Astrocyte (in vitro differentiated cells and primary cell): ENCODE measurements around the gene ACADS.

Source experiments
- CTCF ChIP-seq: IDR thresholded peaks from 2 replicates; pipeline ENCODE4 v1.5.1; 2011; ENCODE audit warnings: low read depth, mild to moderate bottlenecking, inconsistent platforms, low read length, moderate library complexity; ENCODE audit not compliant: insufficient read depth
- EZH2 ChIP-seq: IDR thresholded peaks from 2 replicates; pipeline ENCODE4 v1.6.1; 2012; ENCODE audit warnings: mild to moderate bottlenecking, low read length, inconsistent platforms; ENCODE audit not compliant: insufficient read depth

- TF ChIP-seq CTCF = no peak
- no peak for TF ChIP-seq EZH2
These were observed 13.0 kb upstream of the ACADS start for GRCh38 chr12:120712610-120713009.
